ENCODE data around the gene OR14J1.
"Not testable (repeated sequence)": the region's sequence is repeated elsewhere in the genome, so short reads cannot be mapped to it uniquely, and the experiment has no call there.

Gene OR14J1

GRCh38 chr6:29301316-29301715 is at the start of gene OR14J1:
Gene OR14J1, plus strand, starts transcription at chr6:29301701. Its CDS starts 4,989 bp downstream, at chr6:29306690.
- no peak for DNase-seq (ENCODE audit: low read depth, low spot score)

GRCh38 chr6:29251736-29252135 is 49.8 kb upstream of the OR14J1 start:
- DNase-seq (ENCODE audit: low read depth, low spot score), result no peak

- DNase-seq (ENCODE audit: low read depth, low spot score), result no peak
Observed at GRCh38 chr6:29255530-29255929, 46.0 kb upstream of the OR14J1 start.

- no peak for DNase-seq (ENCODE audit: low read depth, low spot score)
Observed at GRCh38 chr6:29259721-29260120, 41.8 kb upstream of the OR14J1 start.

- no peak for DNase-seq (ENCODE audit: low read depth, low spot score)
Observed at GRCh38 chr6:29263001-29263400, 38.5 kb upstream of the OR14J1 start.

GRCh38 chr6:29294499-29294914 is 7.0 kb upstream of the OR14J1 start:
- no peak for DNase-seq (ENCODE audit: low read depth, low spot score)

- no peak for DNase-seq (ENCODE audit: low read depth, low spot score)
Observed at GRCh38 chr6:29295181-29295585, 6.3 kb upstream of the OR14J1 start.

GRCh38 chr6:29295623-29296022 is 5.9 kb upstream of the OR14J1 start:
- DNase-seq (ENCODE audit: low read depth, low spot score), result no peak

GRCh38 chr6:29319931-29320330 is 18.4 kb downstream of the OR14J1 start:
- DNase-seq (ENCODE audit: low read depth, low spot score), result no peak

GRCh38 chr6:29323332-29323731 is 21.8 kb downstream of the OR14J1 start:
- not testable (repeated sequence) for DNase-seq (ENCODE audit: low read depth, low spot score)

- DNase-seq (ENCODE audit: low read depth, low spot score), result no peak
Observed at GRCh38 chr6:29325777-29326176, 24.3 kb downstream of the OR14J1 start.

GRCh38 chr6:29332676-29333075 is 31.2 kb downstream of the OR14J1 start:
- DNase-seq (ENCODE audit: low read depth, low spot score), result no peak

- DNase-seq (ENCODE audit: low read depth, low spot score), result no peak
Observed at GRCh38 chr6:29336269-29336668, 34.8 kb downstream of the OR14J1 start.

GRCh38 chr6:29345380-29345779 is 43.9 kb downstream of the OR14J1 start:
- DNase-seq (ENCODE audit: low read depth, low spot score), result no peak

- DNase-seq (ENCODE audit: low read depth, low spot score), result not testable (repeated sequence)
Observed at GRCh38 chr6:29349348-29349747, 47.8 kb downstream of the OR14J1 start.

GRCh38 chr6:29354980-29355379 is 53.5 kb downstream of the OR14J1 start:
- no peak for DNase-seq (ENCODE audit: low read depth, low spot score)

GRCh38 chr6:29355603-29356002 is 54.1 kb downstream of the OR14J1 start:
- DNase-seq (ENCODE audit: low read depth, low spot score), result no peak
